NCI-H2081 (cell line): ENCODE measurements around the gene SH3BP5.

Source experiments
- DNase-seq, 2 experiments: peaks; one replicate each; lab custom pipeline; 2025; lab: John Stamatoyannopoulos, UW

The SH3BP5 gene

DNA sequence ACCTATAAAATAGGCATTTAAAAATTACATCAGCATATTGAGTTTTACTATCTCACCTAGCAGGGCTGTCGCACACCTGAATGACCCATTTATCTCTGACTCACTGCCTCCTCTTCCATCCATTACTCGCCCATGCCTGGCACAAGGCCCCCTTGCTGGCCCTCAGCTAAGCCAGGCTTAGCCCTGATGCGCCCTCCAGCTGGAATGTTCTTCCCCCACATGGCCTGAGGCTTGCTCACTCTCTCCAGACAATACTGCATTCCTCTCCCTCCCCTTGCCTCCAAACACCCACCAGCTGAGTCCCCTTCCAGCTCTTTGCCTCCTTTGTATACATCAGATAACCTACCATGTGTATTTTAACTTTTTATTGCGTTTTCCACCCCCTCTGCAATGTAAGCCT lies 7.2 kb downstream of the SH3BP5 start:
- DNase-seq: no peak

DNA sequence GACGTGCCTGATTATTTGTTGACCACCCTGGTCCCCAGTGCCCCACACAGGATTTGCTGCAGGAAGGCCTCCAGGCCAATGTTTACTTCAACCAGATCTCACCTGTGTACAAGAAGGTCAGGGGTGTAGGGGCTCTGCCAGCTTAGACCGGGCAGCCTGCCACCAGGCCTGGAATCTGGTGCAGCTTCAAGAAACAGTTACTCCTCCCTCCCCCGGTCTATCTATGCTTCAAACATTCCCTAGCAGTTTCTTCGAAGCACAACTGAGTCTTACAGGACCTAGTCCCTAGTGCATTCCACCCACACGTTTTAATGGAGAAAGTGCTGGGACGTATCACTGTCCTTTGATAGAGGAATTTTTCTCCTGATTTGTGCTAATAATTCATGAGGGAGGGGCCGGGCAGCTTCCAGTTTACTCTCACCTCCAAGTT lies 8.0 kb downstream of the SH3BP5 start:
- no peak for DNase-seq

DNA sequence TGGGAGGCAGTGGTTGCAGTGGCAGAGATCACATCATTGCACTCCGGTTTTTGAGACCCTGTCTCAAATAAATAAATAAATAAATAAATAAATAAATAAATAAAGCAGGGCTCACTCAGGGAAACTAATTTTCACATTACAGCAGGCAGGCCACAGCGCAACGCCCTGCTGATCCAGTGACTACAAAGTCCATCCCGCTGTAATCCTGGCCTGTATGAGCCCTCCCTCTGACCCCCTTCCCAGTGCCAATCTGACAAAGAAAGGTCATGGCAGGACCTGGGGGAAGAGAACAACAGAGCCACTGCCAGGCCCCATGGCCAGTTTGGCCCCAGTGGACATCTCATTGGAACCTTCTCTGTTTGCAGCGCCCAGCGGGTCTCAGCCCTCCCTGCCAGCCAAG lies 9.3 kb downstream of the SH3BP5 start:
- no peak for DNase-seq

DNA sequence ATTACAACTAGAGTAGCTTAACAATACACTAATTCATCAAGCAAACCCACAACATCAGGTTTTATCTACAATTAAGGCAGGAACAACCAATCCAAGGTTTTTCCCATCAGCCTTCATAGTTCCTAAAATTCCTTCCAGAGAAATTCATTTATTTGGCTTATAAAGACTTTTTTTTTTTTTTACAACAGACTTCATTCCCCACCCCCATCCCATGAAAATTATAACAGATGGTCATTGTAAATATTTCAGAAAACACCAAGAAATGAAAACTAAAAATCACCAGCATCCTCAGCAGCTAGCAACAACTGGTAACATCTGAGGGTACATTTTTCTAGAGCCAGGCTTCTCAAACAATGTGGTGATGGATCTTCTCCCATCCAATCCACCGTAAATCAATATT lies 11.0 kb downstream of the SH3BP5 start:
- DNase-seq: no peak

DNA sequence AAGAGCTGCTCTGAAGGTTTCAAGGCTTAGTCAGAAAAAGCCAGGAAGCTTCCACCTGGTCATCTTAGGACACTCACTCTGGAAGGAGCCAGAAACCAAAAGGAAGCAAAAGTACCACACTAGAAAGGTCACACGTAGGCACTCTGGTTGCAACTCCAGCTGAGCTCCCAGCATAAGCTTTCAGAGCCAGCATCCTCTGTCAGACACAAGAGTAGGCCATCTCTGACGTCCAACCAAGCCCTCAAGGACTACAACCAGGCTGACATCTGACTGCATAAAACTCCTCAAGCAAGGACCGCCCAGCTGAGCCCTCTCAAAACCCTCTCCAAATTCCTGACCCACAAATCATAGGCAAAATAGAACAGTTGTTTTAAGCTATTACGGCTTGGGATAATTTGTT lies 12.8 kb downstream of the SH3BP5 start:
- DNase-seq: no peak

DNA sequence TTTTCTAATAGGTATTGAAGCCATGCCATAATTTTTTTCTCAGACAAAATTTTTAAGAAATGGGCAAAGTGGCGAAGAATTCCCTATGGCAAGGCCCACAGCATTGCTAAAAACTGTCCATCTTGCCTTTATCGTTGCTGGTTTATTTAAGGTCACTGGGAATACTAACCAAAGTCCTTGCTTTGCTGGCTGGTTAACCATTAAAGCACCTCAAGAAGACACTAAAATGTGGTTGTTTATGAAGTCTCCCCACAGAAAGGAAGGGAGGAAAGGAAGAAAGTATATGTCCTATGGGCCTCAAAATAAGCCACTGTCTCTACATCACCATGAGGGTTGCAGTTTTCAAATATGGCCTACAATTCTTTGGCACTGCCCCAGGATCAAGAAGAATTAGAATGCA lies 13.2 kb downstream of the SH3BP5 start:
- no peak for DNase-seq

DNA sequence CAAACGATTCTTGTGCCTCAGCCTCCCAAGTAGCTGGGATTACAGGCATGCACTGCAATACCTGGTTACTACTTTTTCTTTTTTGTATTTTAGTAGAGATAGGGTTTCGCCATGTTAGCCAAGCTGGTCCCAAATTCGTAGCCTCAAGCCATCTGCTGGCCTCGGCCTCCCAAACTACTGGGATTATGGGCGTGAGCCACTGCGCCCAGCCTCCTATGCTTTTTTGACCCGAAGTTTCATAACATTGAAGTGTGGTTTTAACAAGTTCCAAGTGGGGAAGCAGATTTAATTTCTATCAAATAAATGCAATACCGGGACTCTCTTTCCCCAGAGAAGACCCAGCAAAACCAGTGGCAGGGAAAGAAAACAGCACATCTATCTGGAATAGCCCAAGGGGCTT lies 13.7 kb downstream of the SH3BP5 start:
- DNase-seq: no peak

DNA sequence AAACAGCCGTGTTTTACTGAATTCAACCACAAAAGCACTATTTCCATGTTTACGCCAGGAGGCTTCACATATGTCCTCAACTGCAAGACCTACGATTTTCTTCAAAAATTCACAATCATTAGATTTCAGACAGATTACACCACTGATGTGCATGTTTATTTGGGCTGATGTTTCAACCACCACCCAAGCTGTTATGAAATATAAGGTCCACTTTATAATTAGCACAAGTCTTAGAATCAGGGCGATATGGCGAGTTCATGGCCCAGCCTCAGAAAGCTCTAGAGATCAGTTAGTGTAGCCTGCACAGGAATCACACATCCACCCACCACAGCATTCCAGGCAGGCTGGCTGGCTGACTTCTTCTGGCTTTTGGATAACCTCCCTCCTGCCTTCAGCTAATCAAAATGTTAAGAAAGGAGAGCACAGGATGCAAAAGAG lies 15.4 kb downstream of the SH3BP5 start:
- DNase-seq: no peak

DNA sequence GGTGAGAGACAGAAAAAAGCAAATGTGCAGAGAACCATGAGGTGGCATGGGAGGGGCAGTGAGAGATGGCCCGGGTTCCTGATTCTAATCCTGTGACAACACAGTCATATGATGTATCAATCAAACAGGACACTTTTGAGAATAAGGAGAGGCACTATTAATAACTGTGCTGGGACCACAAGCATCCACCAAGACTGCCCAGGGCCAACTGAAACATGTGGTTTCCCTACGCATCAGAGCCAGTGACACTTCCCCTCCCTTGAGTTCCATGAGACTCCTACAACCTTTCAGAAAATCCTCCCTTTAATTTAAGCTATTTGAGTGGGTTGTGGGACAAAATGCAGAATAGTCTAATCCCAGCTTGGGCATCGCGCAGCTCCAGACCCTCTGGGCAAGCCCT lies 17.4 kb downstream of the SH3BP5 start:
- no peak for DNase-seq

DNA sequence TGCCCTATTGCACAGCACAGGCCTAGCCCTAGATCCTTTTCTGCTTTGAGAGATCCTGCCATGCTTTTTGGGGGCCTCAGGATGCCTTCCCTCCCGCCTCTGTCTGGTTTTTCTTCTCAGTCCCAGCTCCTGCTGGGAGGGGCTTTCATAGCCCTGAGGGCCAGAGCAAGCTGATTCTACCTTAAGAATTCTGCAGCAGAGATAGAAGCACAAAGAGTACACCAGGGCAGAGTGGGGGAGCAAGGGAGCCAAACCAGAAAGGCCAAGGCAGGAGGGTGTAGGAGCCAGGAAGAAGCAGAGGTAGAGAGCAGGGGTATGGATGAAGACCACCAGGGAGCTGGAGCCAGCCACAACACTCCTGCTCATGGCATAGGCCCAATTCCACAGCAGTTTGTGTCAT lies 18.1 kb downstream of the SH3BP5 start:
- no peak for DNase-seq

DNA sequence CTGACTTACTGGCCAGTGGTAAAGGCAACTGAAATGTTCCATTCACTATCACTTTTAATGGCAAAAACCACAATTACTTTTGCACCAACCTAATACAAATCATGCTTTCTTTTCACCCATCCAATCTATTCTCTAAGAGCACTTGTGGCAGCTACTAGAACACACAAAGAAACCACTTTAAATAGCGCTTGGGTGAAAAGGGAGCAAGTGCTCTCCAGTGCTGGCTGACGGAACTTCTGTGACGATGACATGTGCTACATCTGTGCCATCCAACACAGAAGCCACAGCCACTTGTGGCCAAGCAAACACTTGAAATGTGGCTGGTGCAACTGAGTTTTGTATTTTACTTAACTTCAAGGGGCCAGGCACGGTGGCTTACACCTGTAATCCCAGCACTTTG lies 18.9 kb downstream of the SH3BP5 start:
- DNase-seq: no peak

DNA sequence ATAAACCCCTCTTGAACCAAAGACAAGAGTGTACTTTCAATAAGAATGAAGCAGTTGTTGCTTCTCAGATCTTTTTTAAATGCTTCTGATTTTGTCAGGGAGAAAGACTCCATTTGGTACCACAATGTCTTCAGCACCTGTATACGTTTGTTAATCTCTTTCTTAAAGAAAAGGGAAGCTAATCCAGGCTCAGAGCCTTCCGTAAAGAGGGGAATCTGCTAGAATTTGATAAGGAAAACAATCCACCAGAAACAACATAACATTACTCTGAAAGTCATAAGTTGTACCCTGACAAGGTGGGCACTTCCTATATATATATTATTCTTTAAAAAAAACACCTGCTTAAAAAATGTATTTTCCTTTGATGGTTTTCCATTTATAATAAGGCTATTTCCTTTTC lies 19.8 kb downstream of the SH3BP5 start:
- no peak for DNase-seq

DNA sequence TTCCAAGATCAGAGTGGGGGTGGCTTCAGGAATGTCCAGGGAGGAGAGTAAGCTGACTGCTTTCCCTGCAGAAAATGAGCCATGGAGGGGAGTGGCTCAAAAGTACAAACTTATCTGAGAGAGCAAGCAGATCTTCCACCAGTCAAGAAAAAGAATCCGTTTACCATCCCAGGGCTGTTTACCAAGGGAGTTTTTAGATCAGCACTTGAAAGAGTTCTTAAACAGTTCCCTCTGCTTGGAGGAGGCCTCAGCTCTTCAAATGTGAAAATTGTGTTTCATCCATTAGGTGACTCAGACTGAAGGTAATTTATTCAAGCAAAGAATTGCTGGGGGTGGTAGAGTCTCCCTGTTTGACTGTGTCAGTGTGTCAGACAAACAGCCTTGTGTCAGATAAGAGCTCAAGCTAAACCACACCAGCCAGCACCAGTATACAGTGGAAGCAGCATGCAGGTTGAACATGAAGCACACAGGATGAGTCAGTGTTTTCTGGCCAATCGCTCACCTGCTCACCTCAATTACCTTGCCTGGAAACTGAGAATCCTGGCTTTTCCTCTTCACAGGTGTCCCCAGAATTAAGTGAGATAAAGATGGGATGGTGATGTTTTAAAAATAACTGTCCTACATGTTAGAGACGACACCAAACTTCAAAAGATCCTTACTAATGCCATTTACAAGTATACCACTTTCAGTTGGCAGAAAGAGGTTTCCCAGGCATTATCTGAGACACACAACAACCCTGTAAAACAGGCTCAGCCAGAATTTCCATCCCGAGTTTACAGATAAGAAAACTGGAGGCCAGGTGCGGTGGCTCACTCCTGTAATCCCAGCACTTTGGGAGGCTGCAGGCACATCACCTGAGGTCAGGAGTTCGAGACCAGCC lies 21.7 kb downstream of the SH3BP5 start:
- DNase-seq: peak in 1 of 2 experiments; percentile 19

DNA sequence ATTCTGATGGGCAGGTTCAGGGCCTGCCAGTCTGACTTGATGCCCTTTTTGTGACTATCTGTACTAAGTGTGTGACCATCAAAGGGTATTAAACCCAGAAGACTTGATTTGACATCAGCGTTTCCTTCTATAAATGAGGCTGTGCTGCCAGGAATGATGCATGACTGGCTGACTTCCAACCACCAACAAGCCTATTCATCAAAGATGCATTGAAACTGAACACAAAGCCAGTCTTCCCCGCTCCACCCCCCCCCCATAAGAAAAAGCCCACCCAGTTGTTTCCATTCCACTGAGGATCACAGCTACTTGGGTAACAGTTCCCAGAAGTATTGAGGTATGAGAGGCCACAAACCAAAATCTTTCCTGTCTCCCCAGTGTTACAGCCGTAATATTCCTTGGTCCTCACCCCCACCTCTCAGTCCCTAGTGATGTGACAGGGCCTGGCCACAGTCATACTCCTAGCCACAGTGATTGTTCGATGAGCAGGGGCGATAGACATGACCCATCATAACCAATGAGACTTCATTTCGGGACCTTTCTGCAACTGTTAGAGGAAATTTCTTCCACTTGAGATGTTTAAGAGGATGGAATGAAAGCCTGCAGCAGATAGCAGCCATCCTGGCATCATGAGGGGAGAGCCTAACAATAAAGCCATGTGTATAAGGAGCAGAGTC lies 22.6 kb downstream of the SH3BP5 start:
- no peak for DNase-seq

DNA sequence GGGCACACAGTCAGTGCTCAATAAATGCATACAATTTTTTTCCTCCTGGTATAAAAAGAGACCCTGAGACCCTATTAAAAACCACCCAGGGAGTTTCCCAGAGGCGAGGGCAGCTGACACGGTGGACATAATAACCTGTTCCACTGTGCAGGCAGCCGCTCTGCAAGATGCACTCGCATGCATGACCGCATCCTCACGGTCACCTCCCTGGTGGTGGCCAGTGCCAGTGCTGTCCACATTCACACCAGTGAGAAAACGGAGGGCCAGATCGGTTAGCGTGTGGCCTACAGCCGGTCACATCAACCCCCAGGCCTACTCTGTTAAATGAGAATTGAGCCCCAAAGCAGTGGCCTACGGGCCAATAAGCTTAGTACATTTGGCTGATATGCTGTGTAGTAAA lies 24.8 kb downstream of the SH3BP5 start:
- no peak for DNase-seq

DNA sequence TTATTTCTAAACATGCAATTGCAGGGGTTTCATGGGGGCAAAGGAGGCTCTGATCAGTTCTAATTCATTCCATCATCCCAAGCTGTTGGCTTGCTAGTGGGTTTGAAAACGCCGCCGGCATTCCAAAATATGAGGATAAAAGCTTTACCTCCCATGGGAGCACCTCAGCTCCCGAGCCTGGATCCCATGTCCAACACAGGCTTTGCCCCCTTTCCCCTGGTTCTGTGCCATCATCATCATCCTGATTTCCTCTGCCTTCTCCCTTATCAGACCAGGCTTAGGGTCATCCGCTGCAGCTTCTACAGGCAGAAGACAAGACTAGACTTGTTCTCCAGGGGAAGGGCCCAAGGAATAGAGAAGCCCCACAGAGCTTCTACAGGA lies 25.4 kb downstream of the SH3BP5 start:
- no peak for DNase-seq

DNA sequence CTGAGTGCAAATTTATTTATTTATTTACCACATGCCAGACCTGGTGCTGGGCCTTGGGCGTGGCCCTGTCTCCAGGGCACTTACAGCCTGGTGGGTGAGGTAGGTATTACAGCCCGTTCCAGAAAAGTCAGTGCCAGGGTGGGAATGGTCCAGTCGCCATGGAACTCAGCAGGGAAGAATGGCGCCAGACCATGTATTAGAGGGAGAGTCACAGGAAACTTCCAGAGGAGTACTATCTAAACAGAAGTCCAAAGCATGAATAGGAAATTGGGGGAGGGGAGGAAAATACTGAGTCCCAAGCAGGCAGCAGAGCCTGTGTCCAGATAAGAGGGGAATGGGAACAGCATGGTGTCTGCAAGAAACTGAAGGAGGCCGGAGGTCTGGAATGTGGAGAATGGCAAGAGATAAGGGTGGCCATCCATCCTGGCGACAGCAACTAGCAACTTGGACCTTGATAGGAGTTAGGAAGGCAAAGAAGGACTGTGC lies 27.0 kb downstream of the SH3BP5 start:
- DNase-seq: no peak

DNA sequence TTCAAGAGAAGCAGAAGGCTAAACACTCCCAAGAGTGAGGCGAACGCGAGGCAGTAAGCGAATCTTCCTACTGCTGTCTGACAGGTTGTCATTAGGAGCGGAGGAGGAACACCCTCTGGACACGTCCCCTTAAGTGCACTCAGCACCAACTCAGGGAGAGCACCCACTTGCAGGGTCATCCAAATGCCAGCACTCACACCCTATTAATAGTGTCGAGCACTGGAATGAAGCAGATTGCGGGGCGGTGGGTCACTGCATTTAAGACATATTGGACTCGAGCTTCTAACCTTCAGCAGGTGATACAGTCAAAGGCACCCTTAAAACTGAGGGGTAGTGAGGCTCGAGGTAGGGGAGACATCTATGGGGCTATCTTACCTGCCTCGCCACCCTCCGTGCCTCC lies 28.7 kb downstream of the SH3BP5 start:
- no peak for DNase-seq

DNA sequence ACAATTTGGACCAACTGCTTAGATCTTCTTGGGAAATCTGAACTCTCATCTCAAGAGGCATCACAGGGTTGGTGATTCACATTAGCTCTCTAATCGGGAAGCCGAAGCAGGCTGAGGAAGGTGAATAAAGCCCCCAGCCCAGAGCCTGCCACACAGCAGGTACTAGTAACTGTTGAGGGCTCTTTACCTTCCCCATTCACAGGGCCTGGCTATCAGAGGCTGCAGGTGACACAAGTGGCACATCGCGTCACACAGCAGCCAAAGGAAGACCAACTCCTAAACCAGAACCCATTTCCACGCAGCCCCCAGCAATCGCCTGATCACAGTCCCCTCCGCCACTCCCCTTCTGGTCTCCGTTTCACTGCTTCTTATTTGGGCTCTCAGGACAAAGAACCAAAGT lies 29.2 kb downstream of the SH3BP5 start:
- no peak for DNase-seq

DNA sequence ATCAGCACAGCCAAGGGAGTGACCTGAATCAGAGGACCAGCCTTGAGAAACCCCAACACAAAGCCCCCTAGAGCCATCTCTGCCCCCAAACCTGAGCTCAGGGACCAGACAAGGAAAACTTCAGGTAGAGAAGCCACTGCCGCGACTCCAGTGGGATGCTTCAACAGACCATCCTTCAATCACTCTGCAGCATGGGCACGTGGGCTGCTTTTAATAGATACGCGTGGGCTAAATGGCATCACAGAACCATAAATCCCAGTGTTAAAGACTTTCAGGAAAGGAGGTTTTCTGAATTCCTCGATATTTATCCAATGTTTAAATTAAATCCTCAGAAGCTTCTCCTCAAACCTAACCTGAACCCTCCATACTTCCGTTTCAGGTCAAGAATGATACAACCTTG lies 30.6 kb downstream of the SH3BP5 start:
- no peak for DNase-seq

DNA sequence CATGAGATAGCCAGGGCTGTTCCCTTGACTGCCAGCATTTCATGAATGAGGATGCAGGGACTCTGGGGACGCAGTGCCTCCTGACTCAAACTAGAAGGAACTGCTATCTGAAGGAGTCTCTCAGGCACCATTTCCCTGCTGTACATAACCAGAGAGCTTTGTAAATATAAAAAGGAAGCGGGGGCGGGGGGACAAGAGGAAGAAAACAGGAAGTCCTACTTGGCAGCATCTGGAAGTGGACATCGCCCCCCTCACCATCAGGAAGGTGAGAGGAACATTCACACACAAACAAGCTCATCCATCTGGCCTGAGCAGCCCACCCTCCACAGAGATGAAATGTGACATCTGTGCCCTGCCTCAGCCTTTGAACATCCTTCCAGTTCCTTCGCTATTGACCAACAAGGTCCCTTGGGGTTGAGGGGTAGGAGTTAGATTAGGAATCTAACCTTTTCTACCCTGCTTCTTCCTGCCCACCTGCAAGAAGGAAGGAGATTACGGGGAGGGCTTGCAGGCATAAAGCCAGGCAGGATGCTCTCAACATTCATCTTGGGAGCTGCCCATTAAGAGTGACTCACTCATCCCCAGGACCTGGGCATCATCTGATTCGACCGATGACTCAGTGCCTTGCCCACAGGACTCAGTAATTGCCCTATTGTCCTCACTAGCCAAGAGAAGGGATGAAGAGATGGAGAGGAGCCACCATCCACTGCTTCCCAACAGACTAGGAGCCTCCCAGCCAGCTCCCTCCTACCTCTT lies 31.9 kb downstream of the SH3BP5 start:
- DNase-seq: no peak

DNA sequence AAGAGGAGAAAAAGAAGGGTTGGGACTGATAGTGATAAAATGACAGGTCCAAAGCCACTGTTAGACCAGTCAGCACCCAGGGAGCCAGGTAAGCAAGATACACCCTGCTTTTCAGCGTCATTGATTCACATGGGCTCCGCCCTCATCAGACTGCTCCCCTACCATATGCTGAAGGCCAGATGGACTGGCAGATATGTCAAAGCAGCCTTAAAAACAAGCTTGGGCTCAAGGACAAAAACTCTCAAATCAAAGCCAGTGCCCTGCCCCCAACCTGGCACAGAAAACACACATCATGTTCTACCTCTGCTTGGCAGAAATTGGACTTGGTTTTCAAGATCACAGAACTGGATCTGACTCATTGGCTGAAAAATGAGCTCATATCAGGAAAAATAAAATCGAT lies 33.4 kb downstream of the SH3BP5 start:
- no peak for DNase-seq

DNA sequence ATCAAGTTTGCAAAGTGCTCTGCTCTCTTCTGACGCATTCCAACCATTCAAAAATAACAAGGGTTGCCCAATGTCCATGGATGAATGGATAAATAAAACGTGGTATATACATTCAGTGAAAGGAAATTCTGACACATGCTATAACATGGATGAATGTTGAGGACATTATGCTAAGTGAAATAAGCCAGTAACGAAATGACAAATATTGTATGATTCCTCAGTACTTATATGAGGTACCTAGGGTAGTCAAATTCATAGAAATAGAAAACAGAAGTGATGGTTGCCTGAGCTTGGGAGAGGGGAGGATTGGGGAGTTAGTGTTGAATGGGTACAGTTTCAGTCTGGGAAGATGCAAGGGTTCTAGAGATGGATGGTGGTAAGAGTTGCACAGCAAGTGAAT lies 33.9 kb downstream of the SH3BP5 start:
- no peak for DNase-seq
